NCI-H2029 treated with DMSO at 0.1 percent for 48 hours (cell line): ENCODE results near the gene EDNRB.
"Not testable (repeated sequence)": the region's sequence is repeated elsewhere in the genome, so short reads cannot be mapped to it uniquely, and the experiment has no call there.

Source experiments
- DNase-seq: peaks from one replicate; lab custom pipeline; 2025; lab: John Stamatoyannopoulos, UW

The EDNRB gene

DNA sequence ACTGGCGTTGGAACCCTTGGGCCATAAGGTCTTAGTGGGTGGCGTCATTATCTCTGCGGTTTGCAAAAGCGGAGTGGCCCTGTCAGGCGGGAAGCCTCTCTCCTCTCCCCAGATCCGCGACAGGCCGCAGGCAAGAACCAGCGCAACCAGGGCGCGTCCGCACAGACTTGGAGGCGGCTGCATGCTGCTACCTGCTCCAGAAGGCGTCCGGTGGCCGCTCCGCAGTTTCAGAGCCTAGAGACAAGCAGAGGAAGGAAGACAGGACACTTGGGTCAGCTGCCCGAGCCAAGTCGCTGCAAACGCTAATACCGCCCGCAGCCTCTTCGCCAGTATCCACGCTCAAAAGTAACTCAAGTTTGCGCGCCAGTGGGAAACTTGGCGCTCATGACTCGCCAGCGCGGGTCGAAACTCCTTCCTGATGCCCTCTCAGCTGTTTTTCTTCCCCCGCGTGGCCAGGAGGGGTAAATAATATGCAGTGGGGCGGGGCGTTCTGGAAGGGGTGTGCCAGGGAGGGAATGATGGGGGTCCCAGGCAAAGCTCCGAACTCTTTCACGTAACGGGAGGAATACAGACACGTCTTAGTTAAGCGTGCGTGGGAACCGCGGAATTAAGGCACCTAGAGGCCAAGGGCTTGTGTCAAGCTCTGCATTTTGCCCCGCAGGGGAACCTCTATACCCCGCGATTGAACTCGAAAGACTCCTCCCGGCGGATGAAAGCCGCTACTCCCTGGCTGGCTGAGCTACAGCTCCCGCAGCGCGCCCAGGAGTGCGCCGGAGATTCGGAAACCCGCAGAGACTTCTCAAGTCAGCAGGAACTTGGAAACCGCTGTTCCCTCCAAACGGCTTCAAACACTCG lies at the start of gene EDNRB:
Gene EDNRB (minus strand): TSS at position 441 of the 855 bp plus-strand sequence. CDS start 258 bp downstream, at position 183.
- no peak for DNase-seq

DNA sequence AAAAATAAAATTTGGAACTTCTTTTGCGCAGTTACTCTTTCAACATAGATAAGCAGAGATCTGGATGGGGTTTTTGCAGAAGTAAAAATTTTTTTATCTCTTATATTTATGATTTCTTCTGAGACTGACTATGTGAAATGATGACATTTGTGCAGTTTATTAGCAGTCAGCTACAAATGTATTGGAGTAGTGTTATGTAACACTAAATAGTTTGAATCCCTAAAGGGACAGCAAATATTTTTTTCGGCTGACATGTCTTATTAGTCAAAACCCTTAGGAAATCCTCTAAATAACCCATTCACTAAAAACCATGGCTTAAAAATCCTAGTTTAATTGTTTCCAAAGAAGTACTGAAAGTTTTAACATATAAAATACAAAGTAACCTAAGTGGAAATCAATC lies 48.0 kb upstream of the EDNRB start:
- no peak for DNase-seq

DNA sequence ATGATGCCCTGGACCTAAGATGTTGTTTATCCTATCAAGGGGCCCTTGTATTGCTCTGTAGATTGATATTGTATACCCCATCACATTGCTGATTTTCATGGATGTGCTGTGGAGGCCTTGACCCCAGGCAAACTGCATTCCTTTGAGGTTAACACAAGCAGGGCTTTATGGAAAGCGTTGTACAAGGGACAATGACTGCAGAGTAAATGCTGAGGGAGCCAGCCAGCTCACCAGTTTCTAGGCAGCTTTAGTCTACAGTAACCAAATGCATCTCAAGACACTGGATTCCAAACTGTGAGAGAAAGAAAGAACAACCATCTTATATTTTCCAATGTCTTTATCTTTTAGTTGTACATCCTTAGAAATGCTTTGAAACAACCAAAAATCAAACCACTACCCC lies 34.1 kb upstream of the EDNRB start:
- DNase-seq = no peak

DNA sequence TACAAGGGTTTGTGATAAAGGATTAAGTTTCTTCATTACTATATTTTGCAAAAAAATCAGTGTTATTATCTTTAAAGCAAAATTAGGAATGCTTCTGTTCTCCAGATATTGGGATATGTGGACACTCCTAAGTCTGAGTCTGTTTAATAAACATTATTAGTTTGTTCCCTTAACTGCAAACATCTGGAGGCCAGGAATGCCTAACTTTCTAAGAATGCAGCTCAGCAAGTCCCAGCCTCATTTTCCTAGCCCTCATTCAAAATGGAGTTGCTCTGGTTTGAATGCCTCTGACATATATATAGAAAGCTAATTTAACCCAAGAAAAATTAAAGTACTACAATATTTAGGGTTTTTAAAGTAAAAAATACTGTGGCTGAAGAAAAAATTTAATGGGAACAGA lies 33.6 kb upstream of the EDNRB start:
- no peak for DNase-seq

DNA sequence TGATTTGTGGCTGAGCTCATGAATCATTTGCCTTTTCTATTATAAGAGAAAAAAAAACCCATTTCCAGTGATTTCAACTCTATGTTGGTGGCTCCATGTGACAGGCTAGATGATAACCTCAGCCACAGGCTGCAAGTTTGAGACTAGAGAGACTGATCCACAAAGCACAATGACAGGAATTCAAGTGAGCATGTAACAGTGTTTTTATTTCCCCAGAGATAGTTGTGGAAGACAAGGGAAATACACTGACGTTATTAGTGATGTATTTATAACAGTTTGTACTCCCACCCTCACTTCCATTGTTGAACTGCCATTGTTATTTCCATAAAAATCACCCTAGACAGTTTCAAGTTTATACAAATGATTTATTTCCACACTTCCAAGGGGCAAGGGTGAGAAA lies 27.9 kb upstream of the EDNRB start:
- no peak for DNase-seq

DNA sequence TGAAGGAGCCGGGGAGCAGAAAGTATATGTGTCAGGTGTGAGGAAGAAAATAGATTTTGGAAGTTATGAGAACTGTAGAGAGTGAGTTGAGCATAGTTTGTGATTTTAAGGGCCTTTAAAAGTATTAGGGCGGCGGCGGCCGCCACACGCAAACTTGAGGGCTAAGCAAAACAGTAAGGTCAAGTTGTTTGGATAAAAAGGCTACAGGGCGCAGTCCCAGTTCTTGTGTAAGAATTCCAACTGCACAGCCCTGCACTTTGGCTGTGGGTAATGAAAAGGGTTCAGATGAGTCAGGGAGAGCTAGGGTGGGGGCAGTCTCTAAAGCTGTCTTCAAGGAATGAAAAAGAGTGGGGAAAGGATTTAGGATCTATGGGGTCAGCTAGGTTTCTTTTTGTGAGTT lies 16.4 kb upstream of the EDNRB start:
- DNase-seq = not testable (repeated sequence)

DNA sequence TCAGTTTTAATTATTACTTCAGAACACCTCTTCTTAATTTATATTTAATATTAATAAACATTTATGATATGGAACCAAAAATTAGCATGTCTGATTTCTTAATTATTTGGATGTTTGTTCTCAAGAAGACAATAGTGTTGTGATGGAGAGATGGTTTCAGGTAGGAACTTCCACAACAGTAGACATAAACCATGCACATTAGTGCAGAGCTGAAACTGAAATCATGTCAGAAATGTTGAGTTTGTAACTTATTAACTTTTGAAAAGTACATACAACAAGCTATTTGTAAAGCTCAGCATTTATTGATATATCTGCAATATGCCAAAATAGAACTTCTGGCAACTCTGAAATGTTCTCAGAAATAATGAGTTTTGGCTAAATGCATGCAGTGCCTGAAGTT lies 11.8 kb upstream of the EDNRB start:
- no peak for DNase-seq

DNA sequence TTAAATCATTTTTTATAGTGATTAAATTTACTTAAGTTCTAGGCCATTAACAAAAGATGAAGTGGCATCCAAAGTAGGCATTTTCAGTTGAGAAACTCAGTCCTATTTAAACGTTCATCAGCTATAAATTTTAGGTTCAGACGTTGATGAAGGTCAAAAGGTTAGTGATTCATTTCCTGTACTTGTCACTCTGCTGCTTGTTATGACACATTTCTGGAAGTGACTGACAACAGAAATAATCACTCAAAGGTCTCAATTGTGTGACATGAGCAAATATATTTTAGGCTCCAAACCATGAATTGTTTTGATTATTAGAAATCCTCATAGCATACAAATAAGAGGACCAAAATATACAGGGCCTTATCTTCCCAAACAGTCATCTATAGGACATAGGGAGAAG lies 10.3 kb upstream of the EDNRB start:
- DNase-seq = no peak

DNA sequence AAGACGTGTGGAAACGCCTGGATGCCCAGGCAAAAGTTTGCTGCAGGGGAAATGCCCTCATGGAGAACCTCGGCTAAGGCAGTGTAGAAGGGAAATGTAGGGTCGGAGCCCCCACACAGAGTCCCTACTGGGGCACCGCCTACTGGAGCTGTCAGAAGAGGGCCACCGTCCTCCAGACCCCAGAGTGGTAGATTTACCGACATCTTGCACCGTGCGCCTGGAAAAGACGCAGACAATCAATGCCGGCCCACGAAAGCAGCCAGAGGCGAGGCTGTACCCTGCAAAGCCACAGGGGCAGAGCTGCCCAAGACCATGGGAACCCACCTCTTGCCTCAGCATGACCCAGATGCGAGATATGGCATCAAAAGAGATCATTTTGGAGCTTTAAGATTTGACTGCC lies 7.0 kb upstream of the EDNRB start:
- DNase-seq = no peak

DNA sequence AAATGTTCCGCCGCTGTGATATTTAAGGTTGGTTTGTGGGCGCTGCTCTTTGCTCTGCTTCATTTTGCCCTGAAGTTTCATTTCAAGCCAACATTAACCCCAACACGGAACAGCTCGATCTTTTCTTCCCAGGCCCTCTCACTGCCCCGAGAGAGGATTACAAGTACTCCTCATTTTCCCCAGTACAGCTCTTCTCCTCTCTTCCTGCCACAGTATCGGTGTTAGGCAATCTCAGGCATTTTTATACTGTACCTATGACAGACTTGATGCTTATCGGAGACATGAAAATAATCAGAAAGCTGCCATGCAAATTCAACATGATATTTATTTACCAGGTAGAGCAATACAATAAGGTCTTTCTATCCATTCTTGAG lies 1.3 kb upstream of the EDNRB start:
- DNase-seq = no peak

DNA sequence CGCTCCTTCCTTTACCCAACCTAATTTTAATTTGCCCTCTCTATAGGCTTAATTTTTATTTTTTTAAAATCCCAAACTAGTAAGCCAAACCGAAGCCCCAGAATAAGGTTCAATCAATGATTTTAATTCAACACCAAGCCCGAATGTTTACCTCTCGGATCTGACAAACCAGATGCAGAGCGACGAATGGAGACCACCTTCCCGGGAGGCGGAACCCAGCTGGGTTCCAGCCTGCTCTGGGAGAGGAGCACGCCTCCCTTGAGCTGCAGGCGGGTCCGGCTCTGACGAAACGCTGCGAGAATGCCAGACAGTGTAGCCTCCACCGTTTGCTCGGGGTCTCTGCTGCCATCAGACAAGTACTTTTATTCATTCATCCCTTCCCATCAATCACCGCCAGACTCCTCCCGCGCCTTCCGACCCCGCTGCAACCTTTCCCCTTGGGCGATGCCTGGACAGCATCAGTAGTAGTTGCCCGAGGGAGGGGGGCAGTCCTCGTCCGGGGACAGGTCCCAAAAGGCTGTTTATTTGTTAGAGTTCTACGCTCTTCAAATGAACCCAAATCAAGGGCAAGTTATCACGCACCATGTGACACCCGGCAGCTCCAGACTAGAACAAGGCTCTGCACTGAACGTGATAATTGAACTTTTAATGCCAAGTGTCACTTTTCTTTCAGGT lies 752 bp upstream of the EDNRB start:
- no peak for DNase-seq

DNA sequence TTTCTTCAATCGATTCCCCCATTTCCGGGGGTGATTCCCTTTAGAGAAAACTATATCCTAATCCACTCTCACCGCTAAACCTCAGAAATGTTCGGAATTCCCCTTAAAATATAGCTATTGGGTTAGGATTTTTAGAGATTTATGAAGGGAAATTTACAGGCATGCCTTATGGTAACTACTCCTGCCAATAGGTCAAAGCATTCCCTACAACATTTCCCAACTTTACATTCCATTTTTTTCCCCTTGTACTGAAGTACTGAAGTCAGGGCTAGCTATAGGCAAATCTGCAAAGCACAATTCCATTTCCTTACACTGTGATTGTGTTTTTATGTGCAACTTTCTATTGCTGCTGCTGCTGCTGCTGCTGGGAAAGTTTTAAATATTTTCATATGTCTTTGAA lies 2.1 kb downstream of the EDNRB start:
- no peak for DNase-seq

DNA sequence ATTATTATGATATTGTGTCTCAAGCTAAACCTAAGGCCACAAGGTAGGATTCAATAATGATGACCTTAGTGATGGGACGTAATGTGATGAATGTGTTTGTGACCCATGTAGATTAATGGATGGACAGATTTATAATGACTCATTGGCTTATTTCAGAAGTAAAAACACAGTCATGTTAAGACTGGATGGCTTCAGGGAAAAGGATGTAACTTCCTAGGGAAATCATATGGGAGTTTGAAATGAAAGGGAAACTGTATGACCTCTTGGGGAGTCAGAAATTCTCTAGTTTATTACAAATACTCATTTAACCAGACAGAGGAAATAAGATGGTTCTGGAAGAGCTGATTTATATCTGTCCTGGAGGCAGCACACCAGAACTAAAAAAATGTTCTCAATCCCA lies 2.9 kb downstream of the EDNRB start:
- no peak for DNase-seq

DNA sequence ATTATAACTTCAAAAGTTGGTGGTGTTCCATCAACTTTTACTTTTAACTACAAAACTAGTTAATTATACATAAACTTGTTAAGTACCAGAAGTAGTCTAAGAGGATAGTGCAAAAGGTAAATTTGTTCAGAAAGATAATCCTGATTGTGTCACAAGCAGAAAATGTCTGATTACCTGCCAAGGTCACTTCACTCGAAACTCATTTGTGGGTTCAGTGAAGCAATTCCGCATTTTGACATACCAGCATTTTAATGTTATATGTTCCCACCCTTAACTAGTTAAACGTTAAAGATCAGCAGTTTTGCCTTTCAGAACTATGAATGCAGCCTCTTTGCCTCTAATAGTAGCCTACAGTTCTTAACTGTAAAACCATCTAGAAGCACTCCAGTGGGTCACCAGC lies 5.6 kb downstream of the EDNRB start:
- DNase-seq = no peak

DNA sequence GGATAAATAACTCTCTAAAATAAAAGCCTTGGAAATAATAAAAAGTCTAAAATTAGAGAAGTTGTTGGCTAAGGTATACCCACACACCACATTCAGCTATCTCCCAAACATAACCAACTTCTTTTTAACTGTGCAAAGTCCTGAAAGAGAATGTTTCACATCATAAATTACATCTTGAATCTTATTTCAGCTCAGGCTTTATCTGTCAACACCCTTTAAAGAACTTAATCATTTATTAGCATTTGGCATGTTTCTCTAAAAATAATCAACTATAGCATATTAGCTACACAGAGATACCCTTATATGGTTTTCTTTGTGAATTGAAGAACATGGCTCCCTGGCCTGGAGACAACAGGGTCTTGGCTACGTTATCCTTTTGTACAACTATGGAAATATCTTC lies 6.9 kb downstream of the EDNRB start:
- no peak for DNase-seq

DNA sequence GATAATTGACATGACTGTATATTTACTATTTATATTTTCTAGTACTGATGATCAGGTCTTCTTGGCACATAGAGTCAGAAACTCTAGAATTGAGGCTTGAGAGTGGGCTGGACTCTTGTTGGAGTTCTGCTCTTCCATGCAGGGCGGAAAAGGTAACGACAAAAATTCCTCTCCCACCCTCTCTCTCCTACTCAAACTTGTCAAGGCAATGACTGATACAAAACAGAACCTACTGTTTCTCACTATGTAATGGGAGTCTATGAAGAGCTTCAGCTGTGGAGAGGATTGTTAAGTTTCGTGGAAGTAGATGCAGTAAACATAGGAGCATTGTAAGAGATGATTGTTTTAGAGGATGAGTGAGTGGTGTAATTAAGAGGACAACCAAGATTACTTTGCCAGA lies 8.8 kb downstream of the EDNRB start:
- no peak for DNase-seq

DNA sequence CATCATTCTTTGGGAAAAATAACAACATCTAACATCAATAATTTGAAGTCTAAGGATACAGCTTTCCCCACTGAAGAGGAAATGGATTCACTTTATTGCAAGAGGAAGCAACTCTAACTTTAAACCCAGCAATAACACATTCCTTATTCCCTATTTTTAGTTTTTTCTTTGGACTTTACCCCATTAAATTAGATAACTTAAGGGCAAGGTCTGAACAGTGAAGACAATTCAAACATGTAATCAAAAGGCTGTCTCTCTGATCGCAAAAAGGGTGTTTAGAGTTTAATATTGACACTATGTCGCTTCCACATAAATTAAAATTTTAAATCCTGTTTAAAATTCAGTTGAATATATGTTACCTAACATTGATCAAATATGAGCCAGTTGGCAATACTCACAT lies 10.1 kb downstream of the EDNRB start:
- DNase-seq = no peak

DNA sequence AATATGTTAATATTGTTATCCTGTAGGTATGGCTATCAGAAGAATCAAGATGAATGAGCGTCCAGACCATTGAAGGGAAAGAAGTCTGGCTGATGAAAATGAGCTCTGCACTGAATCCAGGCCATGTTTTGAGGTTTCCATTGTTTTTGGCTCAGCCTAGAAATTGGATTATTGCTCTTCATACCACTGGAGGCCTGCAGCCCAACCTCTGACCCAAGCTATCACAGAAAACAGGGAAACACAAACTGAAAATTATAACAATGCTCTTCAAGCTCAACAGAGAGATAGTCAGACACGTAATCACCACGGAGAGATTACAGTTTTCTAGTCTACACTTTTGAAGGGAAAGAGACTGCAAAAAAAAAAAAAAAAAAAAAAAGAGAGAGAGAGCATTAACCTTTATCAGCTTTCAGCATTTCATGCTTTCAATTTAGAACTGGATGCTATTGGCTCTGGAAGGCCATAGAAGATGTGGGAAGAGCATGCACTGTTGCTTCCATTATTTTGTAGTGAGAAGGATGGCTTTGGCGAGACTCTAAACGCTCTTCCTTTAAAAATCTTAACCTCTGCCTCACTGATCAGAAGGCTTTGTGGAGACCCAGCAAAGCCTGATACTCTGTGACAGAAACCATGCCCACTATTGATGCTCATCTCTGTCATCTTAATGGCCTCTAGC lies 10.8 kb downstream of the EDNRB start:
- no peak for DNase-seq

DNA sequence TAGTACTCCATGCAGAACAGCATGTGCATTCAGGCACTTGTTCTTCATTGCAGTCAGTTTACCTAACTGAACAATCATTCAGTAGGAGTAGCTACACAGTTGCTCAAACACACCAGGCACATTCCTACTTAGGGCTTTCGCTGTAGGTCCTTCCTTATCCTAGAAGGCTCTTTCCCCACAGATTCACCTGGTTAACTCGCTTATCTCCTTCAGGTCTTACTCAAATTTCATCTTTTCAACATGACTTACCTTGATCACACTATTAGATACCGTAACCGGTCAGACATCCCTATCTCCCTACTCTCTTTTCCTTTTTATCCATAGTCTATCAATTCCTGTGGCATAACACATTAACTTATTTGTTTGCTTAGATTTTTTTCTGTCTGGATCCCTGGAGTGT lies 14.6 kb downstream of the EDNRB start:
- no peak for DNase-seq

DNA sequence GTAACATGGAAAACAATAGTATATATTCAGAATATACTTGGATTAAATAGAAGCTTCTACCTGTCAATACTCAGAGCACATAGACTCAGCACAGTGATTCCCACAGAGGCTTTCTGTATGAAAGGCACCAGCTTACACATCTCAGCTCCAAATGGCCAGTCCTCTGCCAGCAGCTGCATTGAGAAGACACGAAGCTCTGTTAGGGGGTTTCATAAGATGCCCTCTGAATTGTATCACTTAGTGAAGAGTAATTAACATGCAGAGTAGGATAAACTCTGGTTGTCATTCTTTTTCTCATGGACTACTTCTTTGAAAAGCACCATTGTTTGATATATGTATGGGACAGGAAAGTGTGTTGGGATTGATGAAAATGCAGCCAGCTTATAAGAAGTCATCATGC lies 15.2 kb downstream of the EDNRB start:
- no peak for DNase-seq

DNA sequence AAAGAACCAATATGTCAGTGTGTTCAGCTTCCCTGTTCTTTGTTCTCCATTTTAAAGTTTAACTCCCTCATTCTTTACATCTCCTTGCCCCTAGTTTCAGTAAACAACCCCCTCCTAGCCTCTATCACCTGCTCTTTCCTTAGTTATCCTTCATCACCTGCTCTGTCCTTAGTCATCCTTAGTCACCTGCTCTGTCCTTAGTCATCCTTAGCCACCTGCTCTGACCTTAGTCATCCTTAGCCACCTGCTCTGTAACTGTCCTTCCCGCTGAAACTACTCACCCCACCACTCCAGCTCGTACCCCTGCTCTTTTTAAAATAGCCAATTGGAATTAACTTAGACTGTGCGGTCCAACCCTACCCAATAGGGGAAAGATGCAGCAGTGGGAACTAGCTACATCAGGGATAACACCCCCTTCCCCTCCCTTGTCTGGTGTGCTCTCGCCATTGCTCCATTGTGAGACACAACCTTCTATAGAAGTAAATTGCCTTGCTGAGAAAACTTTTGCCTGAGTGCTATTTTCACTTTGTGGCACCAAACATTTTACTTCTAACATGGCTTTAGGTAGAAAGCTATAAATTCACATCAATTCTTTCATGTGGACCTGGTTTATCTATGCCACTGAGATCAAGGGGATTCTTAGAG lies 16.2 kb downstream of the EDNRB start:
- DNase-seq = no peak

DNA sequence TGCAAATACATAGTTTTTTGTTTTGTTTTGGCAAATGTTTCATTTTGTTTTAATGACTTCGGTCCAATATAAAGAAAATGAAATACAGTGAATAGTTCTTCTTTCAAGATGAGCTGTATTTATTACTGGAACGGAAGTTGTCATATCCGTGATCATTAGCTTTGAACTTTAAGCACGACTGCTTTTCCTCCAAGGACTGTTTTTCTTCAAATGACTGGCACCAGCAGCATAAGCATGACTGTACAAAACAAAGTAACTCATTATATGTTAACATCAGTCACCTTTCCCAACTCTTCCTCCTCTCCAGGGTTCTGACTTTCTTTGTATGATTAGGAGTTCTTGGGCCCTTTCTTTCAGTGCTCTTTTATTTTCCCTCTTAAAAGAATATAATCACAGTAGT lies 20.5 kb downstream of the EDNRB start:
- no peak for DNase-seq

DNA sequence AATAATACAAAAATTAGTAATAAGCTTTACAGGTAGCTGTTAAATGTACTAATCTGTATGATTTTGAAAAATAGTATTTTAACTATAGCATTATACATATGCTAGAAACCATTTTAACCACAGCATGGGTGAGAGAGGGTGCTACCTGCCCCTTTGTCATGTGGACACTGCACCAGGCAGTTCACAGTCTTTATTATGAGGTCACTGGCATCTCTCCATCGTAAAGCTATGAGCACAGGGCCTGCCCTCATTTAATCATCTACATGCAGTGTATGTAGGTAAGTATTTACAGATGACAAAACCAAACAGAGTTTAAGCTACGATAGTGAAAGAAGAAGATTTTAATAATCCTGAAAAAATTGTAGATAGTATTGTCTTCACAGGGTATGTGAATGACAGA lies 21.7 kb downstream of the EDNRB start:
- DNase-seq = no peak
